ENCODE results near the gene PDE7B. TPM values are rescaled to one million over a fixed set of nuclear protein-coding genes. Genes with fewer than 3 reads are reported as not detected.
A peak's percentile ranks its signal among the peaks of the same experiment; 100 is the strongest.

The PDE7B gene
- polyA plus RNA-seq, 1 of the 3 experiments (the other 2 are of a cell fraction): 1.9 TPM

DNA sequence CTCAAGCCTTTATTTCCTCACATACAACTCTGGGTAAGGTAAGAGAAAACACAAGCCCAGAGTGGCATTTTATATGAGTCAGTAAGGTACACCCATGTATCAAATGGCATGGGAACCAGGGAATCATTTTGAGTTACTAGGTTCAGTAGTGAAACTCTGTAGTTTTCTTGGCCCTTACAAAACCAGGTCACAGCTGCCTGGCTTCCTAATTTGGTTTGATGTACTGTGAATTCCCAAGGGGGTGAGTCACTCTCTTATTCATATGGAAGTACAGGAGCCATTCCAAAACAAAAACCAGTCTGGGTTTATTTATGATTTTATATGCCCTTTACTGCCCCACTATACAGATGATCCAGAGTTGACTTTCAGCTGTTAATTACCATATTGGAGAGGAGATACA lies 70.7 kb downstream of the PDE7B start:
- no peaks in the 10 kb centered on the region for H3K9me3 ChIP-seq
- H2AFZ ChIP-seq (ENCODE audit: low read depth): no peak overlapping the region
- no peaks in the 10 kb centered on the region for H3K36me3 ChIP-seq (replicated peaks in 1 of 2; ENCODE audit: control insufficient read depth in 1 of 2, insufficient read depth in 2 of 2, low read length in 1 of 2)
- TF ChIP-seq, protein P1, sequence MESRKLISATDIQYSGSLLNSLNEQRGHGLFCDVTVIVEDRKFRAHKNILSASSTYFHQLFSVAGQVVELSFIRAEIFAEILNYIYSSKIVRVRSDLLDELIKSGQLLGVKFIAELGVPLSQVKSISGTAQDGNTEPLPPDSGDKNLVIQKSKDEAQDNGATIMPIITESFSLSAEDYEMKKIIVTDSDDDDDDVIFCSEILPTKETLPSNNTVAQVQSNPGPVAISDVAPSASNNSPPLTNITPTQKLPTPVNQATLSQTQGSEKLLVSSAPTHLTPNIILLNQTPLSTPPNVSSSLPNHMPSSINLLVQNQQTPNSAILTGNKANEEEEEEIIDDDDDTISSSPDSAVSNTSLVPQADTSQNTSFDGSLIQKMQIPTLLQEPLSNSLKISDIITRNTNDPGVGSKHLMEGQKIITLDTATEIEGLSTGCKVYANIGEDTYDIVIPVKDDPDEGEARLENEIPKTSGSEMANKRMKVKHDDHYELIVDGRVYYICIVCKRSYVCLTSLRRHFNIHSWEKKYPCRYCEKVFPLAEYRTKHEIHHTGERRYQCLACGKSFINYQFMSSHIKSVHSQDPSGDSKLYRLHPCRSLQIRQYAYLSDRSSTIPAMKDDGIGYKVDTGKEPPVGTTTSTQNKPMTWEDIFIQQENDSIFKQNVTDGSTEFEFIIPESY (IDR thresholded peaks at IDR 0.05; ENCODE audit: borderline replicate concordance, low read depth): 0 out of 2 replicates have a peak, but pooled peaks have one; percentile 39
- TF ChIP-seq PBX3 (IDR thresholded peaks at IDR 0.05): peak; percentile 70
- TF ChIP-seq JUND (IDR thresholded peaks at IDR 0.05): peak; percentile 85
- TF ChIP-seq, protein P2, sequence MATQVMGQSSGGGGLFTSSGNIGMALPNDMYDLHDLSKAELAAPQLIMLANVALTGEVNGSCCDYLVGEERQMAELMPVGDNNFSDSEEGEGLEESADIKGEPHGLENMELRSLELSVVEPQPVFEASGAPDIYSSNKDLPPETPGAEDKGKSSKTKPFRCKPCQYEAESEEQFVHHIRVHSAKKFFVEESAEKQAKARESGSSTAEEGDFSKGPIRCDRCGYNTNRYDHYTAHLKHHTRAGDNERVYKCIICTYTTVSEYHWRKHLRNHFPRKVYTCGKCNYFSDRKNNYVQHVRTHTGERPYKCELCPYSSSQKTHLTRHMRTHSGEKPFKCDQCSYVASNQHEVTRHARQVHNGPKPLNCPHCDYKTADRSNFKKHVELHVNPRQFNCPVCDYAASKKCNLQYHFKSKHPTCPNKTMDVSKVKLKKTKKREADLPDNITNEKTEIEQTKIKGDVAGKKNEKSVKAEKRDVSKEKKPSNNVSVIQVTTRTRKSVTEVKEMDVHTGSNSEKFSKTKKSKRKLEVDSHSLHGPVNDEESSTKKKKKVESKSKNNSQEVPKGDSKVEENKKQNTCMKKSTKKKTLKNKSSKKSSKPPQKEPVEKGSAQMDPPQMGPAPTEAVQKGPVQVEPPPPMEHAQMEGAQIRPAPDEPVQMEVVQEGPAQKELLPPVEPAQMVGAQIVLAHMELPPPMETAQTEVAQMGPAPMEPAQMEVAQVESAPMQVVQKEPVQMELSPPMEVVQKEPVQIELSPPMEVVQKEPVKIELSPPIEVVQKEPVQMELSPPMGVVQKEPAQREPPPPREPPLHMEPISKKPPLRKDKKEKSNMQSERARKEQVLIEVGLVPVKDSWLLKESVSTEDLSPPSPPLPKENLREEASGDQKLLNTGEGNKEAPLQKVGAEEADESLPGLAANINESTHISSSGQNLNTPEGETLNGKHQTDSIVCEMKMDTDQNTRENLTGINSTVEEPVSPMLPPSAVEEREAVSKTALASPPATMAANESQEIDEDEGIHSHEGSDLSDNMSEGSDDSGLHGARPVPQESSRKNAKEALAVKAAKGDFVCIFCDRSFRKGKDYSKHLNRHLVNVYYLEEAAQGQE (IDR thresholded peaks at IDR 0.05; ENCODE audit: low read depth, low read length): 0 out of 2 replicates have a peak, but pooled peaks have one; percentile 13
- TF ChIP-seq TEAD4 (IDR thresholded peaks at IDR 0.05; ENCODE audit: borderline replicate concordance, insufficient read depth): peak; percentile 70; the same call in 1 of the 2 replicates
- TF ChIP-seq NFIC (IDR thresholded peaks at IDR 0.05; ENCODE audit: borderline replicate concordance): peak; percentile 60
- no peak for TF ChIP-seq NRF1 (IDR thresholded peaks at IDR 0.05; ENCODE audit: low read depth, low read length)
- peak; percentile 90 for TF ChIP-seq TCF12 (IDR thresholded peaks at IDR 0.05)
- TF ChIP-seq MEF2A (IDR thresholded peaks at IDR 0.05; ENCODE audit: borderline replicate concordance, low read depth): 0 out of 2 replicates have a peak, but pooled peaks have one; percentile 29
- peak in 1 of 2 experiments; percentile 75; a peak in 1 of 4 replicates for TF ChIP-seq EP300 (IDR thresholded peaks at IDR 0.05; ENCODE audit: borderline replicate concordance in 1 of 2, low read depth in 1 of 2, low read length in 1 of 2)
- TF ChIP-seq FOSL2 (IDR thresholded peaks at IDR 0.05; ENCODE audit: borderline replicate concordance, low read depth): peak; percentile 82
- no peak for TF ChIP-seq SIN3A (IDR thresholded peaks at IDR 0.05; ENCODE audit: borderline replicate concordance, low read depth, low read length)
- TF ChIP-seq USF2 (IDR thresholded peaks at IDR 0.05; ENCODE audit: borderline replicate concordance, low read depth, low read length): no peak
- TF ChIP-seq RXRA (IDR thresholded peaks at IDR 0.05; ENCODE audit: borderline replicate concordance, low read depth): peak; percentile 84
- TF ChIP-seq MXI1 (IDR thresholded peaks at IDR 0.05; ENCODE audit: low read depth, low read length): no peak
- TF ChIP-seq SMC3 (IDR thresholded peaks at IDR 0.05; ENCODE audit: low read depth, low read length): no peak
- TF ChIP-seq ELF1 (IDR thresholded peaks at IDR 0.05): no peak
- TF ChIP-seq POLR2AphosphoS5 (IDR thresholded peaks at IDR 0.05; ENCODE audit: low read depth, low read length): peak; percentile 37; the same call in 1 of the 2 replicates
- no peak for TF ChIP-seq FOXJ3 (CRISPR knock-in tag; IDR thresholded peaks at IDR 0.05)
- ChIA-PET CTCF (interaction anchor here (1.2 kb wide), 1 partner anchor 39 kb away, joined by 3 read pairs; no protein-coding TSS in a partner anchor), POLR2A (no interaction called here)
- H3K9me2 ChIP-seq: no peaks in the 10 kb centered on the region
- H3K27ac ChIP-seq (ENCODE audit: low read depth in 2 of 2, low read length in 1 of 2): peak overlapping the region; percentile 82 to 98
- H3K4me3 ChIP-seq (ENCODE audit: low read depth in 2 of 2, low read length in 1 of 2): no peak overlapping the region
- no peaks in the 10 kb centered on the region for H3K79me2 ChIP-seq (ENCODE audit: insufficient read depth)
- peak; percentile 31 for DNase-seq
- peak overlapping the region; percentile 64; the same call in 1 of the 2 replicates for H3K4me2 ChIP-seq
- peaks cover 19% of the 10 kb centered on the region for H3F3A ChIP-seq (replicated peaks; ENCODE audit: insufficient read depth)
- H3K4me1 ChIP-seq (ENCODE audit: control insufficient read depth in 1 of 2, insufficient read depth in 2 of 2, low read depth in 1 of 2, low read length in 1 of 2): peaks cover 3 to 6% of the 10 kb centered on the region in 2 experiments
- no peaks in the 10 kb centered on the region for H4K20me1 ChIP-seq (ENCODE audit: insufficient read depth)
- H3K27me3 ChIP-seq (ENCODE audit: insufficient read depth): no peaks in the 10 kb centered on the region
- peak overlapping the region; percentile 22; the same call in 1 of the 2 replicates for H3K9ac ChIP-seq

Data from SK-N-SH (cell line).